SKM-1 (cell line): ENCODE results near the gene ECSCR.
"Not testable (repeated sequence)": the region's sequence is repeated elsewhere in the genome, so short reads cannot be mapped to it uniquely, and the experiment has no call there.

Source experiments
- DNase-seq: peaks from one replicate; lab custom pipeline; 2025; ENCODE audit not compliant: unreplicated experiment; lab: John Stamatoyannopoulos, UW

The ECSCR gene, protein sequence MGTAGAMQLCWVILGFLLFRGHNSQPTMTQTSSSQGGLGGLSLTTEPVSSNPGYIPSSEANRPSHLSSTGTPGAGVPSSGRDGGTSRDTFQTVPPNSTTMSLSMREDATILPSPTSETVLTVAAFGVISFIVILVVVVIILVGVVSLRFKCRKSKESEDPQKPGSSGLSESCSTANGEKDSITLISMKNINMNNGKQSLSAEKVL

DNA sequence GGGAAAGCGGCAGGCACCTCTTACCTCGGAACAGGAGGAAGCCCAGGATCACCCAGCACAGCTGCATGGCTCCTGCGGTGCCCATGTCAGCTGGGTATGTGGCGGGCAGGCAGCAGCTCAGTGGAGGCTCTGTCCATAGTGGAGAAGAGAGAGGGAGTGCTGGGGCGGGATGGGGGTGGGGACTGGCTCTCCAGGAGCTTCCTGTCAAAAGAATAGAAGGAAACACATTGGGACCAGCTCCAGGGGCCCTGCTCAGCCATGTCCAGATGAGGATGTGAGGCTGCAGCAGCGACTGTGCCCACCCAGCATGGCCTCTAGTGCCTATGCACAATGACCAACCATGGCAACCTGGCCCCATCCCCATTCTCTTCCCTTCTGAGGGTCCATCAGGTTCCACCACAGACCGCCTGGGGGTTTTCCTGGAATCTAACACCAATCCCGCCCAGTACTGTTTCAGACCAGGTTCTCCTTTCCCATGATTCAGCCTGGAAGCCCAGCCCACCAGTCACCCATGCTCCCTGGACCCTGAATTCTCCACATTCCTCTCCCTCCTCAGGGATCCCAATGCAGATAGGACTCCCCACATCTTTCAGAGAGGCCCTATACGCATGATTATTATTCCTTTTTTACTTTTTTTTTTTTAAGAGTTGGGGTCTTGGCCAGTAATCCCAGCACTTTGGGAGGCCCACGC is at the start of gene ECSCR:
ECSCR (minus strand) TSS at position 158 of the 691 bp plus-strand sequence; CDS start at position 85, 73 bp downstream.
- no peak for DNase-seq

DNA sequence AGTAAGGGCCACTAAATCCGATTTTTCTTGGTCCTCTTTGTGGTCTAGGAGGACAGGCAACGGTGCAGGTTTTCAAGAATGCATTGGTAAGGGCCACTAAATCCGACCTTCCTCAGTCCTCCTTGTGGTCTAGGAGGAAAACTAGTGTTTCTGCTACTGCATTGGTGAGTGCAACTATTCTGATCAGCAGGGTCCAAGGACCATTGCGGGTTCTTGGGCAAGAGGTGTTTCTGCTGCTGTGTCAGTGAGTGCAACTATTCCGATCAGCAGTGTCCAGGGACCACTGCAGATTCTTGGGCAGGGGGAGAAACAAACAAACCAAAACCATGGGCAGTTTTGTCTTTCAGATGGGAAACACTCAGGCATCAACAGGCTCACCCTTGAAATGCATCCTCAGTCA is 42.2 kb upstream of the ECSCR start:
- not testable (repeated sequence) for DNase-seq

DNA sequence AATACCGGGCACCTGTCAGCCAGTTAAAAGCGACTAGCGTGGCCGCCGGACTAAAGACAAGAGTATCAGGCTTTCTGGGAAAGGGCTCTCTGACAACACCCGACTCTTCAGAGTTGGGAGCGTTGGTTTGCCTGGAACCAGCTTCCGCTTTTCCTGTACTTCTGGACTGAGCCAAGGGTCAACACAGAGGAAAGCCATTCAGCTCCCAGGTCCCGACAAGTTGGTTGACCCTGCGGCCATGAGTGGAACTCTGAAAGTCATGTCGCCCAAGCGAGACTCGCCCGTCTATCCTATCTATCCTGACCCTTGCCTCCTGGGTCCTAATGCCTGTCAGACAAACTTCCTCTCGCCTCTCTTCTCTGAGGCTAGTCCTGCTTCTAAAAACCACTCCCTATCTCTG is 41.3 kb upstream of the ECSCR start:
- not testable (repeated sequence) for DNase-seq

DNA sequence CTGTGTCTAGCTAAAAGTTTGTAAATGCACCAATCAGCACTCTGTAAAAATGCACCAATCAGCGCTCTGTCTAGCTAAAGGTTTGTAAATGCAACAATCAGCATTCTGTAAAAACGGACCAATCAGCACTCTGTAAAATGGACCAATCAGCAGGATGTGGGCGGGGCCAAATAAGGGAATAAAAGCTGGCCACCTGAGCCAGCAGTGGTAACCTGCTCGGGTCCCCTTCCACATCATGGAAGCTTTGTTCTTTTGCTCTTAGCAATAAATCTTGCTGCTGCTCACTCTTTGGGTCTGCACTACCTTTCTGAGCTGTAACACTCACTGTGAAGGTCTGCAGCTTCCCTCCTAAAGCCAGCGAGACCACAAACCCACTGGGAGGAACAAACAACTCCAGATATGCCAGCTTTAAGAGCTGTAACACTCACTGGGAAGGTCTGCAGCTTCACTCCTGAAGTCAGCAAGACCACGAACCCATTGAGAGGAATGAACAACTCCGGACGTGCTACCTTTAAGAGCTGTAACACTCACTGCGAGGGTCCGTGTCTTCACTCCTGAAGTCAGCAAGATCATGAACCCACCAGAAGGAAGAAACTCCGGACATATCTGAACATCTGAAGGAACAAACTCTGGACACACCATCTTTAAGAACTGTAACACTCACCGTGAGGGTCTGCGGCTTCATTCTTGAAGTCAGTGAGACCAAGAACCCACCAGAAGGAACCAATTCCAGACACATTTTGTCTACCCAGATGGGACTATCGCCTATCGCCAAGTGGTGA is 40.7 kb upstream of the ECSCR start:
- DNase-seq, result not testable (repeated sequence)

DNA sequence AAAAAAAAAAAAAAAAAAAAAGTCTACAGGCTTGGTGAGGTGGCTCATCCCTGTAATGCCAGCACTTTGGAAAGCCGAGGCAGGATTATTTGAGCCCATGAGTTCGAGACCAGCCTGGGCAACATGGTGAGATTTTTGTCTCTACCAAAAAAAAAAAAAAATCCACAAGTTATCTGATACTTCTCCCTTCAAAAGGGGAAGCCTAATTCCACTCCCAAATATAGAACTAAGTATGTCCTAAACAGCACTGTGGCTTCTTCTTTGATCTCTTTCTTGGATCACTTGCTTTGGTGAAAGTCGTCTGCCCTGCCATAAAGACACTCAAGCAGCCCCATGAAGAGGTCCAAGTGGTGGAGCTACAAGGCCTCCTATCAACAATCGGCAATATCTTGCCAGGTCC is 38.8 kb upstream of the ECSCR start:
- DNase-seq, result peak; percentile 13

DNA sequence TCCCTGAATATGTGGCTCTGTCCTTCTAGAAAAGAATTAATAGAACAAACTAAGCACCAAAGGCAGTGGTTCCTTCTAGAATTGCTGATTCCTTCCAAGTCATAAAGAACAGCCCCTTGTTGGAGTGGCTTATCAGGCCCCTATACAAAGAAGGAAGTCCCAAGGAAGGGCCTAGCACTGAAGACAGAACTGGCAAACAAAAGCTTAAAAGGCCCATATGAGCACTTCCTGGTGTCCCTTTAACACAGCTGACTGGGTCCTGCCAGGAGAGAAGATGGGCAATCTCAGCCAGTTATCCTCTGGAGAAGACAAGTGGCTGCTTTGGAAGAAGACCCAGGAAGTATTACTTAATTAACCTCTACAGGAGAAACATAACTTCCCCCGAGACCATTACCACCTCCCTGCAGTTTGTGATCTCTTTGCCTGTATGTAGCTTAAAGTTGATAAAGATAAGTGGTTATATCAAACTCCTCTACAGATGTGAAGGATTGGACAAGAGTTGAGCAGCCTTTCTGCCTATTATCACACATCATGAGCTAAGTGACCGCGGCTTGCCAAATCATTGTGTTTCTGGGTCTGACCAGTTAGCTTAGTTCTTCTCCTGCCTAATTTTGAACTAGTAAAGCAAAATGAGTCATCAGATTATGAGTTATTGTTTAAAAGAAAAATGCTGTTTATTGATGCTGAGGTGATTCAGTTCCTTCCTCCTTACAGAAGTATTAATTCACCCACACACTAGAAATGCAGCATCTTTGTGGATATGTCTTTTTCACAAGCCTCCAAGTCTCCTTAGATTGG is 33.3 kb upstream of the ECSCR start:
- DNase-seq, result peak; percentile 23

DNA sequence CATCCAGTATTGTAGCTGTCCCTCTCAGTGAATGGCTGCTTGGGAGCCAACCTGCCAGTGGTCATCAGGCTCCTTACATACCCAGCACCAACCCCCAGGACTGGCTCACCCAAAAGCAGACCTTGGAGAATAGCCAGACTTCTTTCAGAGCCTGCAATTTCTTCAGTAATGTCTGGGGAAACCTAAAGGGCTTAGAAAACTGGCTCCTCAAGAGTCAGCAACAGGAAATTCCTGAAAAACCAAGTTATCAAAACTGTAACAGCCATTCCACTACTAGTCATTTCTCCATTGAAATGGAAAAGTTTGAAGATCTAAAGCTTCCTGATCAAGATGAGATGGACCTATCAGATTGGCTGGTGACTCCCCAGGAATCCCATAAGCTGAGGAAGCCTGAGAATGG is 32.3 kb upstream of the ECSCR start:
- DNase-seq, result no peak

DNA sequence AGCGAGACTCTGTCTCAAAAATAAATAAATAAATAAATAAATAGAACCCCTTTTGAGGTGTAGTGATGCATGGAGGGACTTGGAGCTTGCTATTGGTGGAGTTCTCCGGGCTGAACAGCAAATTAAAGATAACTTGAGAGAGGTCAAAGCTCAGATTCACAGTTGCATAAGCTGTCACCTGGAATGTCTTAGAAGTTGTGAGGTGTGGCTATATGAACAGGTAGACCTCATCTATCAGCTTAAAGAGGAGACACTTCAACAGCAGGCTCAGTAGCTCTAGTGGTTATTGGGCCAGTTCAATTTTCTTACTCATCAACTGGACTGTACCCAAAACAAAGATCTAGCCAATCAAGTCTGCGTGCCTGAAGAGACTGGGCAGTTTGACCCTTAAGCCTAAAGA is 31.7 kb upstream of the ECSCR start:
- DNase-seq, result no peak

DNA sequence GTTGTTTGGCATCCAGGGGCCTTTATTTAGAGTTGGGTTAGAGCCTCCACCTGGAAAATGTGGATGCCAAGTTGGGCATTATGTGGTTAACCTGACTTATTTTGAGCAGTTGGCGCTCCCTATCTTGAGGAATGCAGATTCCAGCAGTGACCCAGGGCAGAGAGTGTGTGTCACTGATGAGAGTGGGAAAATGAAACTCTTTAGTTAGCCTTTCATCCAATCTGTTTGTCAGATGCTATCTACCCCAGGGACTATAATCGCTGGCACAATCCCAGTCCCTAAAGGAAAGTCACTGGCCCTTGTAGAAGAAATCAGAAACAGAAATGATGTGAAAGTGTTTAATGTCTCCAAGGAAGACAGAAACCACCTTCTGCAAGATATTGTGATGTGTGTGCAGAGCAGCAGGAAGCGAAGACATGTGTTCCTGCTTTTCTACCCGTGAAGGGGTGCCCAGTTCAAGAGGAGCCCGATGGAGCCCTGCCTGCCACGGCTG is 30.2 kb upstream of the ECSCR start:
- DNase-seq, result no peak

DNA sequence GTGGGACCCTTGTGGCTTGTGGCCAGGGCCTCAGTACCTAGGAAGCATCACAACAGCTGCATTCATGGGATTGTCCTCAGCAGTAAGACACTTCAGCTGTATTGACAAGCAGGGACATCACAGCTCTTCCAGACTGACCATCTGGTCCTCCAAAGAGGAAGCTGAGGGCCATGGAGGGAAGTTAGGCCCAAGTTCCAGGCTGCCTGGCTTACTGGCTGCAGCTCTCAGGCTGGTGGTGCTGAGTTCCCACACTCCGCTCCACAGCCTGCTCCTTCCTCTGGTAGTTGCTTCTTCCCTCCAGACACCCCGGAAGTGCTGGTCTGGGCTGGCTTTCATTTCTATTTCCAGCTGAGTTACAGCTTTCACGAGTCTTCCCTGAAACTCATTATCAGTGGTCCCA is 25.7 kb upstream of the ECSCR start:
- DNase-seq, result peak; percentile 61

DNA sequence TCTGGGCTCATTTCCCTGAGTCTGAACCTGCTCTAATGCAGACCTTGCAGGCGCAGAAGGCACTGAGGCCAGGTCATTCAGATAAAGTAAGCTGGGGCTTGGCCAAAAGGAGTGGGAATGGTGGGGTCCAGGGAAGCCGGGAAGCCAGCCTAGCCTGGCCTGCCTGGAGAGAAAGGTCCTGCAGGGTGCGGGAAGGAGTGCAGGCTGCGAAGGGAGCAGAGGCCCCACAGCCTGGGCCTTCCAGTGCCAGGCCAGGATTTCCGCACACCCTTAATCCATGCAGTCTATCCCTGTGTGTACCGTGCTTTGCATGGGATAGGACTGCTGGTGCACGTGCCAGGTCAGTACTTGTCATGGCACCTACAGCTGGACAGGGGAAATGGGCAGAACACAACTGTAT is 23.7 kb upstream of the ECSCR start:
- no peak for DNase-seq

DNA sequence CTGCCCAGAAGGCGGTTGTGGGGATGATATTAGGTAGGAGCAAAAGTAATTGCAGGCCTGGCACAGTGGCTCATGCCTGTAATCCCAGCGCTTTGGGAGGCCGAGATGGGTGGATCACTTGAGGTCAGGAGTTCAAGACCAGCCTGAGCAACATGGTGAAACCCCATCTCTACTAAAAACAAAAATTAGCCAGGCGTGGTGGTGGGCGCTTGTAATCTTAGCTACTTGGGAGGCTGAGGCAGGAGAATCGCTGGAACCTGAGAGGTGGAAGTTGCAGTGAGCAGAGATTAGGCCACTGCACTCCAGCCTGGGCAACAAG is 20.3 kb upstream of the ECSCR start:
- DNase-seq, result not testable (repeated sequence)

DNA sequence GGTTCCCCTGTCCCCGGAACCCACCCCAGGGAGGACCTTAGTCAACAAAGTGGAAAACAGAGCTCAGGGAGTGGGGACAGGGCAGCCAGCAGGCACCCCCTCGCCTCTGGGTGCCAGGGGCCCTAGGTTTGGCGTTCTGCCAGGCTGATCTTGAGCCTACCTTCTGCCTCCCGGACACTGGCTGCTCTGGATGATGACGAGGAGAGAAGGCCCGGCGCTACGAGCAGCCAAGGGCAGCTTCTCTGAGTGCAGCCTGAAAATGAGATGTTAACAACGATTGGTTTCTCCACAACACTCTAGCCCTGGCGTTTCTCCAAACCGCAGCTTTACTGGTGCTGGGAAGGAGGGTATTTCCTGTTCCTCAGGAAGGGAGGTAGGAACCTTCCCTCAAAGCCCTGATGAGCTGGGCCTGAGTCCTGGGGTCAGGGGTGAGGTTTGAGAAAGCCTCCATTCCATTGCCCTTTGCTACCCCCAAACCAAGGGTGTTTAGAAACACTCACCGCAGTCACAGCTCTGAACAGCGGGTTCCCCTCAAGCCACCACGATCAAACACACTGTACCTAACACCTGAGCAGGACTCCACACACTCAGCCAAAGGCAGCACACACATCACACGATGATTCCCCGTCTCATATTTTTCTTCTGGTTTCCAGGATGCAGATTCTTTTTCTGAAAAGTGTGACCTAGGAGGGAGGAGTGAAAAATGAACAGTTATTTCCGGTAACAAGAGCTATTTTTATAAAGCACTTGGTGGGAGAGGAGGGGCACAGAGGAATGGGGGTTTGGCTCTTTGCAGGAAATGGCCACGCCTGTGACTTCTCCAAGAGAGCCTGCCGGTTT is 19.7 kb upstream of the ECSCR start, which contains the start of gene STING1:
STING1 (minus strand) TSS at position 709 of the 840 bp plus-strand sequence. CDS start 1,054 bp downstream, outside the sequence.
- peak; percentile 88 for DNase-seq

DNA sequence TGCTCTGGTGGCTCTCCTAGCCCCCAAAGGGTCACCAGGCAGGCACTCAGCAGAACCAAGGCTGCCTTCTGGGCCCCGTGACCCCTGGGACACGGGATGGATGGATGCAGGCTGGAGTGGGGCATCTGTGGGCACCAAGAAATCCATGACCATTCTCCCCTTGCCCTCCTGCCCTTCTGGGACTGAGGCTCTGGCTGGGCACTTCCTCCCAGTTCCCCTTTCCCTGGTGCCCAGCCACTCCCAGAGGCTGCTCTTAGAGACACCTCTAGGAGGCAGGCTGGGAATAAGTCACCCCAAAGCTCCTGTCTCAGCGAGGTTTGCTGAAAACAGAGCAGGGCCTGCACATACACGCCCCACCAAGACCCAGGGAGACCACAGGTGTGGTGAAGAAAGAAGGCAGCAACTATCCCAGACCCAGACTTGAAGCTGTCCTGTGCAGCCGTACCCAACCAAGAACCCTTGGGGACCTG is 19.1 kb upstream of the ECSCR start:
- no peak for DNase-seq

DNA sequence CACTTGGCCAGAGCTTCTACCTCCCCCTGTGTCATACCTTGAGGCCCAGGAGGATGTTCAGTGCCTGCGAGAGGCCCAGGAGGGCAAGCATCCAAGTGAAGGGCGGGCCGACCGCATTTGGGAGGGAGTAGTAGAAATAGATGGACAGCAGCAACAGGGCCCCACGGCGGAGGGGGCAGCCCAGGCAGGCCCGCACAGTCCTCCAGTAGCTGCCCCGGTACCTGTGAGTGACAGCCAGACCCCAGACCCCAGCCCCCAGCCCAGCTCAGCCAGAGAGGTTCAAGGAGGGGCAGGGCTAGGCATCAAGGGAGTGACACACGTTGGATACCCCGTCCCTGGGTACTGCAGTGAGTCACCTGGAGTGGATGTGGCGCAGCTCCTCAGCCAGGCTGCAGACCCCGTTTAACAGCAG is 18.6 kb upstream of the ECSCR start:
- no peak for DNase-seq

DNA sequence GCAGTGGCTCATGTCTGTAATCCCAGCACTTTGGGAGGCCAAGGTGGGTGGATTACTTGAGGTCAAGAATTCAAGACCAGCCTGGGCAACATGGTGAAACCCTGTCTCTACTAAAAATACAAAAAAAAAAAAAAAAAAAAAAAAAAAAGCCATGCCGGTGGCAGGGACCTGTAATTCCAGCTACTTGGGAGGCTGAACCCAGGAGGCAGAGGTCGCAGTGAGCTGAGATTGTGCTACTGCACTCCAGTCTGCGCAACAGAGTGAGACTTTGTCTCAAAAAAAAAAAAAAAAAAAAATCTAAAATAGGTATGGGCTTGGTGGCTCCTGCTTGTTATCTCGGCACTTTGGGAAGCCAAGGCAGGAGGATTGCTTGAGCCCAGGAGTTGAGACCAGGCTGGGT is 17.2 kb upstream of the ECSCR start:
- DNase-seq, result not testable (repeated sequence)

DNA sequence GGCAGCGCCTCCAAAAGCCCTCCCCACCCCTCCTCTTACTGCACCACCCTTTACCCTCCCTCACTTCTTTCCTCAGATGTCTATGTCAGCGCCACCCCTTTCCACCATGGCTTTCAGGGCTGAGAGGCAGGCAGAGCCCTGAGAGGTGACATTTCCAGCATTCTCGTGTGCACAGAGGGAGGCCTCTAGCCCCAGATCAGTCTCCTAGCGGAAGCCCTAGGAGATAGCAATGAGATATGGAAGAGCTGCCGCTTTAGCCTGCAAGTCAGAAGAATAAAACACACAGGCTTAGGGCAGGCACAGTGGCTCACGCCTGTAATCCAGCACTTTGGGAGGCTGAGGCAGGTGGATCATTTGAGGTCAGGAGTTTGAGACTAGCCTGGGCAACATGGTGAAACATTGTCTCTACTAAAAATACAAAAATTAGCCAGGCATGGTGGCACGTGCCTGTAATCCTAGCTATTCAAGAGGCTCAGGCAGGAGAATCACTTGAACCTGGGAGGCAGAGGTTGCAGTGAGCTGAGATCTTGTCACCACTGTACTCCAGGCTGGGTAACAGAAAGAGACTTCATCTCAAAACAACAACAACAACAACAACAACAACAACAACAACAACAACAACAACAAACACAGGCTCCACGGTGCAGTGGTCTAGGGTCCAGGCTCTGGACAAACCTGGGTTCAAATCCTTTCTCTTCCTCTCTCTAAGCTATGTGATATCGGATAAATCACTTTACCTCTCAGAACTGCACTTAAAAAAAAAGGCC is 16.3 kb upstream of the ECSCR start:
- not testable (repeated sequence) for DNase-seq

DNA sequence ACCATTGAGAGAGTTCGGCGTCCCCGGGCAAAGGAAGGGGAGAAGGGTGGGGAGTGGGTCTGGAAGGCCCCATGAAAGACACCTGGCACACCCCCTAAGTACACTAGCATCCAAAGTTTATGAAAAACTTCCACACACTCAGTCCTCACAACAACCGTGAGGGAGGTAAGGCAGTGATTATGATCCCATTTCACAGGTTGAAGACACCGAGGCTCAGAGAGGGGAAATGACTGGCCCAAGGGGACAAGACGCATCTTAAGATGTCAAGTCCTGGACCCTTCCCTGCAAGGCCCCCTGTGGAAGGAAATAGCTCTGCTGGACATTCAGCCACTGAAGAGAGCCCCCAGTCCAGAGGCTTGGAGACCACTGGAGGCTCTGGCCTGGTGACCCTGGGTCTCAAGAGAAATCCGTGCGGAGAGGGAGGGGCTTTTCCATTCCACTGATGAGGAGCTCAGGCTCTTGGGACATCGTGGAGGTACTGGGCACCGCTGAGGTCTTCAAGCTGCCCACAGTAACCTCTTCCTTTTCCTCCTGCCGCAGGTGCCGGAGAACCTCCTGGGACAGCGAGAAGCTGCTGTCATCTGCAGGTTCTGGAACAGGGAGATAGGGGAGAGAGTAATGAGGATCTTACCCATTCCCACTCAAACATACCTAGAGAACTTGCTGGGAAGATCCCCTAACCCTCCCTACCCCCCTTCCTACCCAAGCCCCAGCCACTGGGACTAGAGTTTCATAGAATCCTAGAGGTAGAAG is 13.5 kb upstream of the ECSCR start:
- DNase-seq, result no peak
